GM18519 (cell line): ENCODE results near the gene PRSS50.
"Not testable (repeated sequence)": the region's sequence is repeated elsewhere in the genome, so short reads cannot be mapped to it uniquely, and the experiment has no call there.

ENCODE experiments used
- ATAC-seq: cut with Tn5 transposase; IDR thresholded peaks from one replicate; pipeline ENCODE4 v1.9.1; 2021; ENCODE audit warnings: mild to moderate bottlenecking, moderate library complexity; ENCODE audit not compliant: unreplicated experiment, low FRiP score

PRSS50 gene, protein sequence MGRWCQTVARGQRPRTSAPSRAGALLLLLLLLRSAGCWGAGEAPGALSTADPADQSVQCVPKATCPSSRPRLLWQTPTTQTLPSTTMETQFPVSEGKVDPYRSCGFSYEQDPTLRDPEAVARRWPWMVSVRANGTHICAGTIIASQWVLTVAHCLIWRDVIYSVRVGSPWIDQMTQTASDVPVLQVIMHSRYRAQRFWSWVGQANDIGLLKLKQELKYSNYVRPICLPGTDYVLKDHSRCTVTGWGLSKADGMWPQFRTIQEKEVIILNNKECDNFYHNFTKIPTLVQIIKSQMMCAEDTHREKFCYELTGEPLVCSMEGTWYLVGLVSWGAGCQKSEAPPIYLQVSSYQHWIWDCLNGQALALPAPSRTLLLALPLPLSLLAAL

GRCh38 chr3:46717447-46718231 lies at the start of gene PRSS50:
TSS of gene PRSS50 (minus strand) at chr3:46717869. CDS start at chr3:46717824, 45 bp downstream.
- no peak for ATAC-seq

DNA sequence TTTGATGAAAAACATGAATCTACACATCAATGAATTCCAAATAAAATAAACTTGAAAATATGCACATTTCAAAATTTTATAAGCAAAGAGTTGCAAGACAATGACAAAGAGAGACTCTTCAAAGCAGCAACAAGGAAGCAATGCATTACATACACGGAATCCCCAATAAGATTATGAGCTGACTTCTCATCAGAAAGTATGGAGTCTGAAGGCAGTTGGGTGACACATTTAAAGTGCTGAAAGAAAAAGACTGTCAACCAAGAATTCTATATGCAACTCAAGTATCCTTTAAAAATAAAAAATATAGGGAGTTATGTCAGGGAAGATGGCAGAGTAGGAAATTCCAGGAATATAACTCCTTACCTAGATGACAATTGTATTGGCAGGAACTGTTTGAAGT lies 46.5 kb upstream of the PRSS50 start:
- ATAC-seq = no peak

- ATAC-seq = no peak
Measured at GRCh38 chr3:46763178-46763577, 45.5 kb upstream of the PRSS50 start.

GRCh38 chr3:46759239-46760167 lies 41.8 kb upstream of the PRSS50 start:
- no peak for ATAC-seq

GRCh38 chr3:46756642-46757041 lies 39.0 kb upstream of the PRSS50 start:
- ATAC-seq = no peak

GRCh38 chr3:46755646-46756045 lies 38.0 kb upstream of the PRSS50 start:
- ATAC-seq = no peak

GRCh38 chr3:46753127-46753526 lies 35.5 kb upstream of the PRSS50 start:
- ATAC-seq = not testable (repeated sequence)

DNA sequence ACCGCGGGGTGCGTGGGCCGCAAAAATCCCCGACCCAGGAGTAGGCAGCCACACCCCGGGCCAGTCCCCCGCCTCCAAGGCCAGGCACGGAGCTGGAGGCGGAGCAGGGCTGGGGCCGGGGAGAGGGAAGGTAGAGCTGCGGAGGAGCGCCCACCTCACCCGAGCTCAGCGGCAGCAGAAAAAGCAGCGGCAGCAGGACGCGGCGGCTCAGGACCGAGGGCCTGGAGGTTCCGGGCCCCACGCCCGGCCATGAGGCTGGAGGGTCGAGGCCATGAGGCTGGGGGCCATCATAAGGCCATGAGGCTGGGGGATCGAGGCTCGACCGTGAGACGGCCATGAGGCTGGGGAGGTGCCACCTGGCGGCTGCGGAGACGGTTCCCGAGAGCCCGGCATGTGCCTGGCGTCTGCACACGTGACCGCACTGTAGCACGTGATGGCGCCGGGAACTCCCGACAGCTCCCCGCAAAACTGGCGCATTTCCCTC lies 32.9 kb upstream of the PRSS50 start:
- no peak for ATAC-seq

DNA sequence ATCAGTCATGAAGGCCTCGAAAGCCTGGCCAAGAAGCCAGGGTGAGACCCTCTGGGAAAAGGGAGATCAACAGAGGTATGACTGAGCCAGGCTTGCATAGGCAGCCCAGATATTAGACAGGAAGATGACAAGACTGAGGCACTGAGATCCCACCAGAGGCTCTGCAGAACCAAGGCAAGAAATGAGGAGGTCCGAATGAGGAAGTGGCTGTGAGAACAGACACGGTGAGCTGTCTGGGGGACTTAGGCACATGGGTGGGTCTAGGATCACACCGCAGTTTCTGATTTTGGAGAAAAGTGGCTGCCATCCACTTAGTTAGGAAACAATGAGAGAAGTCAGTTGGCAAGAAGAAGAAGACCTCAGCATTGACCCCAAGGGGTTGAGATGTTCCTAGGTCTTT lies 31.5 kb upstream of the PRSS50 start:
- no peak for ATAC-seq

DNA sequence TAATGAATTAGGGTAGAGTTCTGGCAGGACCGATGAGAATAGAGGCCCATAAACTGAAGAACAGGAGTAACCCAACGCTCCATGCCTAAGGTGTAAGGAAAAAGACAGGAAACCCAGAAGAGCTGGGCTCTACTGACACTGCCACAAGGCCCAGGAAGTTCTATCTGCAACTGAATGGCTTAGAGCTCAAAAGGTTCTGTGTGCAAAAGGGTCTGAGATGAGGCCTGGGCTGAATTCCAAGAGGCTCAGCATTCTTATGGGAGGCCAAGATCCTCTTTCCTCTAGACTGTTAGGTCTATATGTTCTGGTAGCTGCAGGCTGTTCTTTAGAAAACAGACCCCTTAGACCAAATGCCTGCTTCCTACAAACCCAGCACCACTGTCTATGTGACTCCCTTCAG lies 30.5 kb upstream of the PRSS50 start:
- ATAC-seq = no peak

DNA sequence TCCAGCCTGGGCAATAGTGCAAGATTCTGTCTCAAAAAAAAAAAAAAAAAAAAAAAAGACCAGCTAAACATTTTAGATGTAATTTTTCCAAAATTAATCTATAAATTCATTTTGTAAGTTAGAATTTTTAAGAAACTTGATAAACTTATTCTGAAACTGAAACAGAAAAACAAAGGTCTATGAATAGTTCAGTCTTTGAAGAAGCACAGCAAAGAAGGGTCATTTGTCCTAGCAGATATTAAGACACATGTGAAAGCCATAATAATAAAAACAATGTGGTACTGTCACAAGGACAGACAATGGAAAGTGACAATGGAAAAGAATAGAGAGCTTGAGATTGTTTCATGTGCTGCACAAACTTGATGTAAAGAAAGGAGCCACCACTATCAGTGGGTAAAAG lies 29.0 kb upstream of the PRSS50 start:
- ATAC-seq = no peak

DNA sequence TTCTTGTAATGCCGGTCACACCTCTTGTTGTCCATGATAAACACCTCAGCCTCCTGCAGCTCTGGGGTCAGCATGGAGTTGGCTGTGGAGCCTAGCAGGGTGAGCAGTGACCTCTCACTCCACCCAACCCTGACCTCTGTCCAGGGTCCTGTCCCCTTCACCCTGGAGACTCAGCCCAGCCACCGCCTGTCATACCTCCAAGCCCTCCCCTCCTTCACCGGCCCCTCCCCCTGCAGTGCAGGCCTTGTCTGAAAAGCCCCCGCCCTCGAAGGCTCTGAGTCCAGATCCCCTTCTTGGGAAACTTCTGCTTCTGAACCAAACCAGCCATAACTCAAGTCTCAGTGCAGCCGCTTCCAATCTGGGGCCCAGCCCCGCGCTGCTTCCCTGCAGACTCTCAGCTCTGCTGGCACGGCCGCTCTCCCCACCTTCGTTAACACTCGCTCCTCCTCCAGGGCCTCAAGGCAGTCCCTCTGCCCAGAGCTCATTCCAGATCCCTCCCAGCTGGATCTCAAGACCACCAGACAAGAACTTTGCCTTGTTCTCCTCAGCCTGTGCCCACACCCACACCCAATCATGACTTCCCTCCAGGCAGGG lies 25.4 kb upstream of the PRSS50 start:
- no peak for ATAC-seq

DNA sequence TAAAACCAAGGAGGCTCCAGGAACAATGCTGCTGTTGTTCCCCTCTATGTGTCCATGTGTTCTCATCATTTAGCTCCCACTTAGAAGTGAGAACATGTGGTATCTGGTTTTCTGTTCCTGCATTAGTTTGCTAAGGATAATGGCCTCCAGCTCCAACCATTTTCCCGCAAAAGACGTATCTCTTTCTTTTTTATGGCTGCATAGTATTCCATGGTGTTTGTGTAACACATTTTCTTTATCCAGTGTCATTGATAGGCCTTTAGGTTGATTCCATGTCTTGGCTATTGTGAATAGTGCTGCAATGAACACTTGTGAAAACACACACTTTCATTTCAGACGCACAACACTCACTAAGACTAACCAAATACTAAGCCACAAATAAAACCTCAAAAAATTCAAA lies 21.9 kb upstream of the PRSS50 start:
- ATAC-seq = not testable (repeated sequence)

DNA sequence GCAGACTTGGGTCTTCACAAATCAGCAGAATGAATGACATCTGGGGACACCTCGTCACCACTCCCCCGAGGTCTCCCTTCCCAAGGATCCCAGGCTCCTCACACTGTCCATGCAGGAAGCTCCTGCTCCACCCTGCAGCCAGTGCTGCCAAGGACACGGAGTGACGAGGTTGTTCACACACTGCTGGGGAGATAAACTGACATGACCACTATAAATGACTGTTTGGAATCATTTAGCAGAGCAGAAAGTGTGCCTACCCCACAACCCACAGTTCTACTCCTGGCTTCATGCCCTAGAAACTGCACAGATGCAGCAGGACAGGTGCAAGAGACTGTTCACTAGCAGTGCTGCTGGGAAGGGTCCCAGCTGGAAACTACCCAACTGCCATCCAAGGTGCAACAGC lies 19.7 kb upstream of the PRSS50 start:
- ATAC-seq = no peak

GRCh38 chr3:46736006-46736872 lies 18.6 kb upstream of the PRSS50 start:
- ATAC-seq = no peak

DNA sequence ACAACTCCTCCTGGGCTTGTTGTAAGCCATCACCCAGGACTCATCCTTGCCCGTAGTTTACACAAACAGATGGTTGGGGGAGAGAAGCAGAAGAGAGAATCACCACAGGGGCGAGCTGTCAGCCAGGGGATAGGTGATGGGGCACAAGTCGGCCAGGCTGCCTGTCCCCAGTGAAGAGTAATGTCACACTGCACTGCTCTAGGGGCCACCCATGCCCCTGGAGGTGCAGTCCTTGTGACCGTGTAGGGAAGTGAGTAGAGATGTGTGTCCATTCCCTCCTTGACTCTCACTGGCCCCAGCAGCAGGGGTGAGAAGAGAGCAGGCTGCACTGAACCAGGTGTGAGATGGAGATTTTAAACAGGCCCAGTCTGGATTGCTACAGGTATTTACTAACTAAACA lies 17.1 kb upstream of the PRSS50 start:
- ATAC-seq = no peak

DNA sequence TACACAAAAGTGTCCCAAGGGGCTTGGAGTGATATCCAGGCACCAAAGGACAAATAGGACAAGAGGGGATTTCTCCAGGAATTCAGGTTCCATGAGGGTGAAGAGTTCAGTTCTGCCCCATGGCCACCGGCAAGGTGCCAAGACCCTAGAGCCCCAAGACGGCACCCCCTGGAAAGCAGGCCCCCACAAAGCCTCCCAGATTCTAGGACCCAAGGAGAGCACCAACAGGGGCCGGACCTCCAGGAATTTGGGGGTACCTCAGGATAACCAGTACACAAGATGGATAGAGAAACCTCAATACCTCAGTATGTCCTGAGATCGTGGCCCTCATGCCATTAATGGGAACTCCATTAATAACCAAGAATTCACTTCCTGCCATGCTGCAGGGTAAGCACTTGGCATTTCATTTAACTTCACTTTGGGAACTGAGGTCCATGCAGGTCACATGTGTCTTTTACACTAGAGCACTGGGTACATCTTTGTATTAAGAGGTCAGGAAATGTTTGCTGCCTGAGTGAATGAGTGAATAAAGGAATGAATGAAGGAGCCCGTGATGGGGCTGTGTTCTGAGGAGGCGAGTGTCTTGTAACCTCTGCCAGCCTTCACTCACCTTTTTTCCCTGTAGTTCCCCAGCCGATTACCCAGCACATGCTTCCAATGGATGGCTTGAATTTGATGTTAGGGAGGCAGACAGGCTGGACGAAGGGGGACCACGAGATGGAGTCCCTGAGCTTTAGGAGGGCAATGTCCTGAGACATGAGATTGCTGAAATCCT lies 15.5 kb upstream of the PRSS50 start:
- no peak for ATAC-seq

- ATAC-seq = no peak
Measured at GRCh38 chr3:46731795-46732194, 14.1 kb upstream of the PRSS50 start.

- no peak for ATAC-seq
Measured at GRCh38 chr3:46730819-46731218, 13.2 kb upstream of the PRSS50 start.
